ENCODE measurements around the gene SNAI3. TPM values are rescaled to one million over a fixed set of nuclear protein-coding genes. Genes with fewer than 3 reads are reported as not detected.

SNAI3 gene
- total and polyA plus RNA-seq, 2 of the 4 experiments (the other 2 are of a cell fraction), result 0.21 TPM; not detected in 1

DNA sequence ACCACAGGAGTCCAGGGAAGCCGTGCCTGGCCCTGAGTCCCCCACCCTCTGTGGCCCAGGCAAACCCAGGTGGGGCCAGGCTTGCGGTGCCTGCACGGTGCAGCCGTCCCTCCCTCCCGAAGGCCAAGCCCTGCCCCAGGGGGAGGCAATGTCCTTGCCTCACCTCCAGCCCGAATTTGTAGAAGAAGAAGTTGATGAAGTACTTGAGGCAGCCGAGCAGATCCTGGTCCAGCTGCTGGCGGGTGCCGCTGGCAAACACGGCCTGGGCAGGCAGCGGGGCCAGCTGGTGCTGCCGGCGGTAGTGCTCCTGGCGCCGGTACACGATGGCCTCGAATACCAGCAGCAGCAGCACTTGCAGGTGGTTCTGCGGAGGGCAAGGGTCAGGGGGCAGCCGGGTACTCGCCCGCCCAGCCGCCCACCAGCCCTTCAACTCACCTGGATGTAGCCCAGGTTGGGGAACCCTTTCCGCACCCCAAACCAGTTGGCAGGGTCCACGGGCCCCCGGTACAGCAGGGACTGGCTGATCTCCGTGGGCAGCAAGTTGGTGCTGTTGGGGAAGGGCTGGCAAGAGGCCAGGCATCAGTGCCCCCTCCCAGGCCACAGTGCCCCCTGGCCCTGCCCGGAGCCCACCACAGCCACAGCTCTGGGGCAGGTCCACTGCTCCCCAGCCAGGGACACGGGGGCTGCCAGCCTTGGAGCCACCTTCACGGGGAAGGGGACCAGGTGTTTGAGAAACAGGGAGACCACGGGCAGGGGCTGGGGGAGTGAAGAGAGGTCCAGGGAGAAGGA, 46.1 kb upstream of the SNAI3 start:
- no peak overlapping the region for H3K14ac ChIP-seq (replicated peaks; ENCODE audit: low read depth, low read length)
- no peak overlapping the region for H4K91ac ChIP-seq (ENCODE audit: insufficient read depth, low read depth, low read length)
- H4K20me1 ChIP-seq (ENCODE audit: insufficient read depth, low read length), result peaks cover 46% of the 10 kb centered on the region
- intact Hi-C loops (cut with micrococcal nuclease), result no loop called here
- no peak overlapping the region for H3K56ac ChIP-seq (ENCODE audit: extremely low read depth, insufficient read depth, low read length)
- no TSS peak for BruUV-seq (replicated peaks)
- CTCF ChIA-PET, result no interaction called here
- H3K9me3 ChIP-seq (ENCODE audit: control insufficient read depth, insufficient read depth, low read length), result no peaks in the 10 kb centered on the region
- H2BK120ac ChIP-seq (ENCODE audit: low read depth, low read length), result no peak overlapping the region
- H3K4me3 ChIP-seq (ENCODE audit: insufficient read depth, low read depth, low read length), result no peak overlapping the region
- H3K27me3 ChIP-seq (ENCODE audit: control insufficient read depth, insufficient read depth, low read length), result no peaks in the 10 kb centered on the region
- H4K8ac ChIP-seq (ENCODE audit: low read depth in 2 of 2, low read length in 2 of 2), result no peak overlapping the region
- no peak overlapping the region for H2BK20ac ChIP-seq (ENCODE audit: low read depth, low read length)
- H3K79me1 ChIP-seq (ENCODE audit: low read depth in 1 of 2, low read length in 2 of 2), result peaks cover 0 to 48% of the 10 kb centered on the region in 2 experiments; a peak in 3 of 4 replicates
- peaks cover 66% of the 10 kb centered on the region for H3K36me3 ChIP-seq (ENCODE audit: control insufficient read depth, insufficient read depth, low read length)
- TF ChIP-seq CHD1 (IDR thresholded peaks at IDR 0.05; ENCODE audit: low read depth, low read length) (no peak), SMC3 (IDR thresholded peaks at IDR 0.05; ENCODE audit: low read depth, low read length) (no peak), MXI1 (IDR thresholded peaks at IDR 0.05; ENCODE audit: borderline replicate concordance, low read depth, low read length) (no peak), BHLHE40 (IDR thresholded peaks at IDR 0.05; ENCODE audit: low read depth, low read length) (no peak), MAZ (IDR thresholded peaks at IDR 0.05; ENCODE audit: borderline replicate concordance, low read depth, low read length) (no peak), POLR2A (IDR thresholded peaks at IDR 0.05; ENCODE audit: low read depth, low read length) (no peak), RCOR1 (IDR thresholded peaks at IDR 0.05; ENCODE audit: insufficient replicate concordance, low read length) (no peak), FOS (IDR thresholded peaks at IDR 0.05; ENCODE audit: low read depth, low read length) (no peak), RFX5 (IDR thresholded peaks at IDR 0.05; ENCODE audit: low read depth, low read length) (no peak), MAFK (IDR thresholded peaks at IDR 0.05; ENCODE audit: low read depth, low read length) (no peak), RAD21 (IDR thresholded peaks at IDR 0.05; ENCODE audit: low read length) (no peak)
- TF ChIP-seq, protein P1, sequence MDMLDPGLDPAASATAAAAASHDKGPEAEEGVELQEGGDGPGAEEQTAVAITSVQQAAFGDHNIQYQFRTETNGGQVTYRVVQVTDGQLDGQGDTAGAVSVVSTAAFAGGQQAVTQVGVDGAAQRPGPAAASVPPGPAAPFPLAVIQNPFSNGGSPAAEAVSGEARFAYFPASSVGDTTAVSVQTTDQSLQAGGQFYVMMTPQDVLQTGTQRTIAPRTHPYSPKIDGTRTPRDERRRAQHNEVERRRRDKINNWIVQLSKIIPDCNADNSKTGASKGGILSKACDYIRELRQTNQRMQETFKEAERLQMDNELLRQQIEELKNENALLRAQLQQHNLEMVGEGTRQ (IDR thresholded peaks at IDR 0.05; ENCODE audit: low read depth, low read length), result no peak
- TF ChIP-seq, protein P2, sequence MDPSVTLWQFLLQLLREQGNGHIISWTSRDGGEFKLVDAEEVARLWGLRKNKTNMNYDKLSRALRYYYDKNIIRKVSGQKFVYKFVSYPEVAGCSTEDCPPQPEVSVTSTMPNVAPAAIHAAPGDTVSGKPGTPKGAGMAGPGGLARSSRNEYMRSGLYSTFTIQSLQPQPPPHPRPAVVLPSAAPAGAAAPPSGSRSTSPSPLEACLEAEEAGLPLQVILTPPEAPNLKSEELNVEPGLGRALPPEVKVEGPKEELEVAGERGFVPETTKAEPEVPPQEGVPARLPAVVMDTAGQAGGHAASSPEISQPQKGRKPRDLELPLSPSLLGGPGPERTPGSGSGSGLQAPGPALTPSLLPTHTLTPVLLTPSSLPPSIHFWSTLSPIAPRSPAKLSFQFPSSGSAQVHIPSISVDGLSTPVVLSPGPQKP (IDR thresholded peaks at IDR 0.05; ENCODE audit: borderline replicate concordance, low read depth, low read length), result no peak
- TF ChIP-seq, protein P3, sequence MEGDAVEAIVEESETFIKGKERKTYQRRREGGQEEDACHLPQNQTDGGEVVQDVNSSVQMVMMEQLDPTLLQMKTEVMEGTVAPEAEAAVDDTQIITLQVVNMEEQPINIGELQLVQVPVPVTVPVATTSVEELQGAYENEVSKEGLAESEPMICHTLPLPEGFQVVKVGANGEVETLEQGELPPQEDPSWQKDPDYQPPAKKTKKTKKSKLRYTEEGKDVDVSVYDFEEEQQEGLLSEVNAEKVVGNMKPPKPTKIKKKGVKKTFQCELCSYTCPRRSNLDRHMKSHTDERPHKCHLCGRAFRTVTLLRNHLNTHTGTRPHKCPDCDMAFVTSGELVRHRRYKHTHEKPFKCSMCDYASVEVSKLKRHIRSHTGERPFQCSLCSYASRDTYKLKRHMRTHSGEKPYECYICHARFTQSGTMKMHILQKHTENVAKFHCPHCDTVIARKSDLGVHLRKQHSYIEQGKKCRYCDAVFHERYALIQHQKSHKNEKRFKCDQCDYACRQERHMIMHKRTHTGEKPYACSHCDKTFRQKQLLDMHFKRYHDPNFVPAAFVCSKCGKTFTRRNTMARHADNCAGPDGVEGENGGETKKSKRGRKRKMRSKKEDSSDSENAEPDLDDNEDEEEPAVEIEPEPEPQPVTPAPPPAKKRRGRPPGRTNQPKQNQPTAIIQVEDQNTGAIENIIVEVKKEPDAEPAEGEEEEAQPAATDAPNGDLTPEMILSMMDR (conservative IDR thresholded peaks at IDR 0.05; ENCODE audit: low read depth, low read length), result no peak
- no peak overlapping the region for H2AFZ ChIP-seq (replicated peaks; ENCODE audit: low read length, poor library complexity)
- in situ Hi-C loops (cut with MboI; ENCODE audit: low sequenced_read_pairs), result no loop called here
- H3K18ac ChIP-seq (ENCODE audit: low read depth, low read length), result no peak overlapping the region
- no peak overlapping the region for H3K27ac ChIP-seq (ENCODE audit: insufficient read depth, low read length)
- 92% methylated on average over 6 of the region's 30 CpGs; no CpG with 5 or more reads in 1 of the 2 experiments for WGBS, 2 experiments (ENCODE audit: extremely low coverage in 2 of 2, insufficient read length in 1 of 2)
- H2BK5ac ChIP-seq (ENCODE audit: low read depth, low read length, poor library complexity, severe bottlenecking), result no peak overlapping the region
- ATAC-seq (ENCODE audit: low read depth) (no peak), DNase-seq (no peak)
- no peaks in the 10 kb centered on the region for H3K4me1 ChIP-seq (ENCODE audit: control insufficient read depth, insufficient read depth, low read length)
- no peaks in the 10 kb centered on the region; the same call in 1 of the 2 replicates for H3K9me1 ChIP-seq (ENCODE audit: insufficient read depth, low read length)
- POLR2A ChIA-PET (ENCODE audit: unreplicated experiment), result no interaction called here
- H3K4ac ChIP-seq (ENCODE audit: low read depth, low read length), result no peak overlapping the region
- H2BK15ac ChIP-seq (ENCODE audit: low read depth, low read length), result no peak overlapping the region
- H3K9ac ChIP-seq (ENCODE audit: low read depth, low read length), result no peak overlapping the region
- H4K5ac ChIP-seq (ENCODE audit: low read depth, low read length), result no peak overlapping the region
- no peak overlapping the region for H3K4me2 ChIP-seq (ENCODE audit: low read depth, low read length)
- dilution Hi-C loops (cut with HindIII; ENCODE audit: low sequenced_read_pairs, unreplicated experiment), result no loop called here
- H3K23ac ChIP-seq (ENCODE audit: low read depth, low read length), result no peak overlapping the region
- H2AK9ac ChIP-seq (replicated peaks; ENCODE audit: low read depth, low read length, poor library complexity), result no peak overlapping the region
- H2AK5ac ChIP-seq (ENCODE audit: low read depth, low read length), result no peak overlapping the region

Measured in IMR-90 (cell line).